Measurements from ENCODE around the gene ZNF654.

GRCh38 chr3:88123526-88123925 lies 64.5 kb downstream of the ZNF654 start:
- TF ChIP-seq CTCF (IDR thresholded peaks at IDR 0.05; ENCODE audit: poor library complexity, severe bottlenecking): no peak
- TF ChIP-seq REST (IDR thresholded peaks at IDR 0.05; ENCODE audit: borderline replicate concordance): no peak
- TF ChIP-seq POLR2AphosphoS5 (IDR thresholded peaks at IDR 0.05): no peak
